ENCODE results near the gene SLC11A2.
A peak's percentile ranks its signal among the peaks of the same experiment; 100 is the strongest.
"Not testable (repeated sequence)": the region's sequence is repeated elsewhere in the genome, so short reads cannot be mapped to it uniquely, and the experiment has no call there.

SLC11A2 gene

DNA sequence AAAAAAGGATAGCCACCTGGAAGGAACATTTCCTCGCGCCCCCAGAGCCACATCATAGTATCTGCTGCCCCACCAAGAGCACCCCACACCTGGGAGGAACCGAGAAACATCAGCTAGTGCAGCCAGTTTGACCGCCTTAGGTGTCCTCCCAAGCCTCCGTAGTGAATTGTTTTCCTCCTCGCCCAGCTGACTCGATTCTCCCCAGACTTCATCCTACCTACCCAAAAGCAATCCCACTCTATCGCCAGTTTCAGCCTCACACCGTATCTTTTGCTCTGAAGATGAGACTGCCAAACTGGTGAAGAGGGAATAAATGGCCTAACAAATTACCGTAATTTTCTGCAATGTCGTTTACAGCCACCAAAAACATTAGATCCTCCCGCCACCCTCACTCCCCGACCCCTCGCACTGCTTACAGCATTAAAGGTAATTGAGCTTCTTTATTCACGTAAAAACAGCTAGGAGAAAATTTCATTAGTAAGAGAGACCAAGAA is 1.2 kb upstream of the SLC11A2 start:
- no peak overlapping the region for H3K9ac ChIP-seq (ENCODE audit: low read length in 2 of 2)
- H3K4me1 ChIP-seq (ENCODE audit: control insufficient read depth, insufficient read depth, low read length), result peaks cover 16% of the 10 kb centered on the region
- H3K4me3 ChIP-seq (ENCODE audit: low read length in 2 of 2), result no peak overlapping the region
- H3K27me3 ChIP-seq (ENCODE audit: control insufficient read depth in 1 of 2, insufficient read depth in 2 of 2, low read length in 2 of 2), result no peaks in the 10 kb centered on the region
- no peak overlapping the region for H3K27ac ChIP-seq (ENCODE audit: low read length)
- no peaks in the 10 kb centered on the region for H3K36me3 ChIP-seq (ENCODE audit: control insufficient read depth in 2 of 2, insufficient read depth in 2 of 2, low read length in 2 of 2)
- no peaks in the 10 kb centered on the region for H3K9me3 ChIP-seq (ENCODE audit: control insufficient read depth in 2 of 2, low read length in 2 of 2)

- peak overlapping the region; percentile 75 to 86 for H3K4me3 ChIP-seq (ENCODE audit: low read length in 2 of 2)
- H3K27me3 ChIP-seq (ENCODE audit: control insufficient read depth in 1 of 2, insufficient read depth in 2 of 2, low read length in 2 of 2), result no peaks in the 10 kb centered on the region
- peak overlapping the region; percentile 73 to 82 for H3K9ac ChIP-seq (ENCODE audit: low read length in 2 of 2)
- peak overlapping the region; percentile 66 for H3K27ac ChIP-seq (ENCODE audit: low read length)
- H3K36me3 ChIP-seq (ENCODE audit: control insufficient read depth in 2 of 2, insufficient read depth in 2 of 2, low read length in 2 of 2), result no peaks in the 10 kb centered on the region
- no peaks in the 10 kb centered on the region for H3K9me3 ChIP-seq (ENCODE audit: control insufficient read depth in 2 of 2, low read length in 2 of 2)
- H3K4me1 ChIP-seq (ENCODE audit: control insufficient read depth, insufficient read depth, low read length), result peaks cover 18% of the 10 kb centered on the region
Measured at GRCh38 chr12:51025338-51025835, 797 bp downstream of the SLC11A2 start.

DNA sequence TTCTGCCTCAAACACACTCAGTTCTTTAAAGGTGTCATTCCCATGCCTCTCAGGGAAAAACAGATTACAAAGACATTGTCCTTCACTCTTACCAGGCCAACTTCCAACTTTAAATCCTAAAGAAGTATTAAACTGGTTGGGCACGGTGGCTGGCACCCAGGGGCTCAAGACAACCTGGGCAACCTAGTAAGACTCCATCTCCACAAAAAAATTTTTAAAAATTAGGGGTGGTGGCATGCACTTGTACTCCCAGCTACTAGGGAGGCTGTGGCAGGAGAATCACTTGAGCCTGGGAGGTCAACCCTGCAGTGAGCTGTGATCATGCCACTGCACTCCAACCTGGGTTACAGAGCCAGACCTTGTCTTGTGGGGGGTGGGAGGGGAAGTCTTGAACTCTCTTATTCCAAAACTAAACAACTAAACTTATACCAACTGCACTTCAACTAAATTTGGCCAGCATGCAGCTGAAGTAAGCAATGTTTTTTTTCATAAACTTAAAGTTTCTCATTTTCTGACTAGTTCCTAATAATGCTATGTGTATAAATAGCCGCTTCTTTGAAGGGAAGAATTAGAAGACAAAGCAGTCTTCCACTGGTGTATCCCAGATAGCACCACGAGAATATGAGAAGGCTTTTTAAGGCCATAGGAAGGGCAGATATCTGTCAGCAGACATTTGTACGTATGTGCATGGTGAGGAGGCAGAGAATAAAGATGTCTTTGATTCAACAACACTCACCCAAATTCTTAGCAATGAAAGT is 2.4 kb downstream of the SLC11A2 start:
- no peak overlapping the region for H3K9ac ChIP-seq (ENCODE audit: low read length in 2 of 2)
- H3K4me3 ChIP-seq (ENCODE audit: low read length in 2 of 2), result peak overlapping the region; percentile 75 to 86
- no peaks in the 10 kb centered on the region for H3K27me3 ChIP-seq (ENCODE audit: control insufficient read depth in 1 of 2, insufficient read depth in 2 of 2, low read length in 2 of 2)
- H3K4me1 ChIP-seq (ENCODE audit: control insufficient read depth, insufficient read depth, low read length), result peaks cover 18% of the 10 kb centered on the region
- no peaks in the 10 kb centered on the region for H3K9me3 ChIP-seq (ENCODE audit: control insufficient read depth in 2 of 2, low read length in 2 of 2)
- H3K36me3 ChIP-seq (ENCODE audit: control insufficient read depth in 2 of 2, insufficient read depth in 2 of 2, low read length in 2 of 2), result no peaks in the 10 kb centered on the region
- H3K27ac ChIP-seq (ENCODE audit: low read length), result no peak overlapping the region

- H3K9ac ChIP-seq (ENCODE audit: low read length in 2 of 2), result no peak overlapping the region
- H3K27ac ChIP-seq (ENCODE audit: low read length), result no peak overlapping the region
- no peaks in the 10 kb centered on the region for H3K27me3 ChIP-seq (ENCODE audit: control insufficient read depth in 1 of 2, insufficient read depth in 2 of 2, low read length in 2 of 2)
- H3K4me3 ChIP-seq (ENCODE audit: low read length in 2 of 2), result no peak overlapping the region
- H3K36me3 ChIP-seq (ENCODE audit: control insufficient read depth in 2 of 2, insufficient read depth in 2 of 2, low read length in 2 of 2), result no peaks in the 10 kb centered on the region
- no peaks in the 10 kb centered on the region for H3K9me3 ChIP-seq (ENCODE audit: control insufficient read depth in 2 of 2, low read length in 2 of 2)
- peaks cover 18% of the 10 kb centered on the region for H3K4me1 ChIP-seq (ENCODE audit: control insufficient read depth, insufficient read depth, low read length)
Measured at GRCh38 chr12:51021694-51022093, 4.5 kb downstream of the SLC11A2 start.

GRCh38 chr12:51020448-51021182 is 5.6 kb downstream of the SLC11A2 start:
- H3K4me1 ChIP-seq (ENCODE audit: control insufficient read depth, insufficient read depth, low read length), result peaks cover 10% of the 10 kb centered on the region
- H3K9me3 ChIP-seq (ENCODE audit: control insufficient read depth in 2 of 2, low read length in 2 of 2), result no peaks in the 10 kb centered on the region
- H3K27me3 ChIP-seq (ENCODE audit: control insufficient read depth in 1 of 2, insufficient read depth in 2 of 2, low read length in 2 of 2), result no peaks in the 10 kb centered on the region
- no peak overlapping the region for H3K27ac ChIP-seq (ENCODE audit: low read length)
- no peaks in the 10 kb centered on the region for H3K36me3 ChIP-seq (ENCODE audit: control insufficient read depth in 2 of 2, insufficient read depth in 2 of 2, low read length in 2 of 2)
- no peak overlapping the region for H3K9ac ChIP-seq (ENCODE audit: low read length in 2 of 2)
- H3K4me3 ChIP-seq (ENCODE audit: low read length in 2 of 2), result no peak overlapping the region

- Histone ChIP-seq H3K27ac (ENCODE audit: low read length) (no peak overlapping the region), H3K36me3 (ENCODE audit: control insufficient read depth in 2 of 2, insufficient read depth in 2 of 2, low read length in 2 of 2) (no peaks in the 10 kb centered on the region), H3K9me3 (ENCODE audit: control insufficient read depth in 2 of 2, low read length in 2 of 2) (no peaks in the 10 kb centered on the region), H3K9ac (ENCODE audit: low read length in 2 of 2) (no peak overlapping the region), H3K27me3 (ENCODE audit: control insufficient read depth in 1 of 2, insufficient read depth in 2 of 2, low read length in 2 of 2) (no peaks in the 10 kb centered on the region), H3K4me1 (ENCODE audit: control insufficient read depth, insufficient read depth, low read length) (peaks cover 6% of the 10 kb centered on the region), H3K4me3 (ENCODE audit: low read length in 2 of 2) (no peak overlapping the region)
Measured at GRCh38 chr12:51019927-51020326, 6.3 kb downstream of the SLC11A2 start.

GRCh38 chr12:51018956-51019355 is 7.2 kb downstream of the SLC11A2 start:
- H3K27ac ChIP-seq (ENCODE audit: low read length), result no peak overlapping the region
- no peaks in the 10 kb centered on the region for H3K36me3 ChIP-seq (ENCODE audit: control insufficient read depth in 2 of 2, insufficient read depth in 2 of 2, low read length in 2 of 2)
- H3K4me3 ChIP-seq (ENCODE audit: low read length in 2 of 2), result no peak overlapping the region
- H3K4me1 ChIP-seq (ENCODE audit: control insufficient read depth, insufficient read depth, low read length), result peaks cover 4% of the 10 kb centered on the region
- H3K9ac ChIP-seq (ENCODE audit: low read length in 2 of 2), result no peak overlapping the region
- no peaks in the 10 kb centered on the region for H3K9me3 ChIP-seq (ENCODE audit: control insufficient read depth in 2 of 2, low read length in 2 of 2)
- no peaks in the 10 kb centered on the region for H3K27me3 ChIP-seq (ENCODE audit: control insufficient read depth in 1 of 2, insufficient read depth in 2 of 2, low read length in 2 of 2)

DNA sequence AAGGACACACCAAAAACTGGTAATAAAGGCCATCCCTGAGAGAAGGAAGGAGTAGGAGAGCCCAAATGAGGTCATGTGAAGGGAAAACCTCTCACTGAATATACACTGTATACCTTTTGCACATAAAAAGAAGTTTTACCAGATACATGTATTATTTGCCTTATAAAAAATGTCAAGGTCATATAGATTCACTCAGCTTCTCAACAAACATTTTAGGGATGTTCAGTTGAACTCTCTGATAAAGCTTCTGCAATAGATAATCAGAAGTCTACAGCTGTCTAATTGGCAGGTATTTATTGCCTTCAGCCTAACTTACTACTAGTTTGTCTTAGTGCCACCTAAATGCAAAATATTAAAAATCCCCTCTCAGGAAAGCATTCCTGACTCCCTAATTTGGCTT is 8.7 kb downstream of the SLC11A2 start:
- Histone ChIP-seq H3K27ac (ENCODE audit: low read length) (no peak overlapping the region), H3K4me3 (ENCODE audit: low read length in 2 of 2) (no peak overlapping the region), H3K9me3 (ENCODE audit: control insufficient read depth in 2 of 2, low read length in 2 of 2) (no peaks in the 10 kb centered on the region), H3K9ac (ENCODE audit: low read length in 2 of 2) (no peak overlapping the region), H3K27me3 (ENCODE audit: control insufficient read depth in 1 of 2, insufficient read depth in 2 of 2, low read length in 2 of 2) (no peaks in the 10 kb centered on the region), H3K36me3 (ENCODE audit: control insufficient read depth in 2 of 2, insufficient read depth in 2 of 2, low read length in 2 of 2) (no peaks in the 10 kb centered on the region), H3K4me1 (ENCODE audit: control insufficient read depth, insufficient read depth, low read length) (peaks cover 2% of the 10 kb centered on the region)

DNA sequence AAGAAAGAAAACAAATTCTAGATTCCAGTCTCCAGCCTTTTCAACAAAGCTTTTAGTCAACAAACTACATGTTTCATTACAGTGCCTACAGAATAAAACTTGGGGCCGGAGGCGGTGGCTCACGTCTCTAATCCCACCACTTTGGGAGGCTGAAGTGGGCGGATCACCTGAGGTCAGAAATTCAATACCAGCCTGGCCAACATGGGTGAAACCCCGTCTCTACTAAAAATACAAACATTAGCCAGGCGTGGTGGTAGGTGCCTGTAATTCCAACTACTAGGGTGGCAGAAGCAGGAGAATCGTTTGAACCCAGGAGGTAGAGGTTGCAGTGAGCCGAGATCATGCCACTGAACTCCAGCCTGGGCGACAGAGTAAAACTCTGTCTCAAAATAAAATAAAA is 11.7 kb downstream of the SLC11A2 start:
- not testable (repeated sequence) for H3K27me3 ChIP-seq (ENCODE audit: control insufficient read depth in 1 of 2, insufficient read depth in 2 of 2, low read length in 2 of 2); H3K9me3 ChIP-seq (ENCODE audit: control insufficient read depth in 2 of 2, low read length in 2 of 2); H3K4me1 ChIP-seq (ENCODE audit: control insufficient read depth, insufficient read depth, low read length); H3K9ac ChIP-seq (ENCODE audit: low read length in 2 of 2); H3K4me3 ChIP-seq (ENCODE audit: low read length in 2 of 2); H3K36me3 ChIP-seq (ENCODE audit: control insufficient read depth in 2 of 2, insufficient read depth in 2 of 2, low read length in 2 of 2); H3K27ac ChIP-seq (ENCODE audit: low read length)

DNA sequence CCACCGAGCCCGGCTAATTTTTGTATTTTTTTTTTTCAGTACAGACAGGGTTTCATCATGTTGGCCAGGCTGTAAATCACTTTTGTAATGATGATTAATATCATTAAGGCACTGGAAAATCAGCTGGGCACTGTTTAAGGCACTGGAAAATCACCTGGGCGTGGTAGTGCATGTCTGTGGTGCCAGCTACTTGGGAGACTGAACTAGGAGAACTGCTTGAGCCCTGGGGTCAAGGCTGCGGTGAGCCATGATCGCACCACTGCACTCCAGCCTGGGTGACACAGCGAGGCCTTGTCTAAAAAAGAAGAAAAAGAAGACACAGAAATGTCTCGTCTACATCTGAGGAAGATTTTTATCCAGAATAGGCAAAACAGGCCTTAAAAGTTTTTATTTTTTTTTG is 12.7 kb downstream of the SLC11A2 start:
- H3K27ac ChIP-seq (ENCODE audit: low read length), result no peak overlapping the region
- no peaks in the 10 kb centered on the region for H3K36me3 ChIP-seq (ENCODE audit: control insufficient read depth in 2 of 2, insufficient read depth in 2 of 2, low read length in 2 of 2)
- H3K27me3 ChIP-seq (ENCODE audit: control insufficient read depth in 1 of 2, insufficient read depth in 2 of 2, low read length in 2 of 2), result no peaks in the 10 kb centered on the region
- no peak overlapping the region for H3K4me3 ChIP-seq (ENCODE audit: low read length in 2 of 2)
- no peaks in the 10 kb centered on the region for H3K9me3 ChIP-seq (ENCODE audit: control insufficient read depth in 2 of 2, low read length in 2 of 2)
- no peaks in the 10 kb centered on the region for H3K4me1 ChIP-seq (ENCODE audit: control insufficient read depth, insufficient read depth, low read length)
- no peak overlapping the region for H3K9ac ChIP-seq (ENCODE audit: low read length in 2 of 2)

Data from stomach smooth muscle (tissue), 2 donors.